ENCODE data around the gene CPT1A.

CPT1A gene

DNA sequence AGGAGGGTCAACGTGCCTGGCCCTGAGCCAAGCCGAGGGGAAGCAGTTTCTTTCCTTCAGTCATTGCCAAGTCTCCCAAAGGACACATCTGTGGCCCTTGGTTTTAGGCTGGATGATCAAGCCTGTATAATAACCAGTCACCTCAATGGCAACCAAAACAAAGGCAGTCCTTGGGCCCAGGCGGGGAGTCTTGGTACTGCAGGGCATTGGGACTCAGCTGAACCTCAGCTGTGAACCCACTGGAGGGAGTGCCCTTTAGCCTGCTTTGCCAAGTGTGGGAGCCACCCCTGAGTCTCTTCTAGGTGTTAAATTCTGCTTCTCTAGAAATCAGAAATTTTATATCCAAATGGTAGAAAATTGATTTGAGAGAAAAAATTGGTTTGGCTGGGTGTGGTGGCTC lies 36.9 kb downstream of the CPT1A start:
- no peak overlapping the region for H3K27ac ChIP-seq
- no peaks in the 10 kb centered on the region for H3K4me1 ChIP-seq (ENCODE audit: control insufficient read depth in 1 of 2, insufficient read depth in 1 of 2, low read depth in 1 of 2, low read length in 1 of 2)
- TF ChIP-seq CTCF (IDR thresholded peaks at IDR 0.05) = no peak
- H3K27me3 ChIP-seq = no peaks in the 10 kb centered on the region
- peaks cover 70% of the 10 kb centered on the region for H3K36me3 ChIP-seq
- H3K4me3 ChIP-seq (ENCODE audit: low read depth in 1 of 2, low read length in 1 of 2) = no peak overlapping the region
- no peaks in the 10 kb centered on the region for H3K9me3 ChIP-seq

- Histone ChIP-seq H3K9me3 (no peaks in the 10 kb centered on the region), H3K4me1 (ENCODE audit: control insufficient read depth in 1 of 2, insufficient read depth in 1 of 2, low read depth in 1 of 2, low read length in 1 of 2) (no peaks in the 10 kb centered on the region), H3K27ac (no peak overlapping the region), H3K4me3 (ENCODE audit: low read depth in 1 of 2, low read length in 1 of 2) (no peak overlapping the region), H3K36me3 (peaks cover 72% of the 10 kb centered on the region), H3K27me3 (no peaks in the 10 kb centered on the region)
- TF ChIP-seq CTCF (IDR thresholded peaks at IDR 0.05) = no peak
Measured at GRCh38 chr11:68803766-68804165, 38.0 kb downstream of the CPT1A start.

GRCh38 chr11:68798221-68798813 lies 43.4 kb downstream of the CPT1A start:
- no peaks in the 10 kb centered on the region for H3K4me1 ChIP-seq (ENCODE audit: control insufficient read depth in 1 of 2, insufficient read depth in 1 of 2, low read depth in 1 of 2, low read length in 1 of 2)
- H3K36me3 ChIP-seq = peaks cover 62% of the 10 kb centered on the region
- H3K4me3 ChIP-seq (ENCODE audit: low read depth in 1 of 2, low read length in 1 of 2) = no peak overlapping the region
- H3K9me3 ChIP-seq = no peaks in the 10 kb centered on the region
- TF ChIP-seq CTCF (IDR thresholded peaks at IDR 0.05) = peak; percentile 62
- H3K27ac ChIP-seq = no peak overlapping the region
- H3K27me3 ChIP-seq = no peaks in the 10 kb centered on the region

DNA sequence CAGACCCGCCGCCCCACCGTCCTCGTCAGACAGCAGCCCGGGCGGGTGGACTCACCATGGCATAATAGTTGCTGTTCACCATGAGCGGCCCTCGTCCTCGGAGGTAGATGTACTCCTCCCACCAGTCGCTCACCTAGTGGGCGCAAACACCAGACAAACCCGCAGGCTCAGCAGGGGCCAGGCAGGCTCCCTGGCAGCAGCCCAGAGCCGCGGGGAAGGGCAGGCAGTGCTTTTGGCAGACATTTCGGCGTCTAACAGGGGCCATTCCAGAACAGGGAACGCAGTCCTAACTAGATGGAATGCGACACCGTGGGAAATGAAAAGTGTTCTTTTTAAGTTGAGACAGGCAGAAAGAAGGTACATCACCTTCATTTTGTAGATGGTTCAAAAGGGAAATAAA lies 44.9 kb downstream of the CPT1A start:
- Histone ChIP-seq H3K27ac (no peak overlapping the region), H3K4me3 (ENCODE audit: low read depth in 1 of 2, low read length in 1 of 2) (no peak overlapping the region), H3K4me1 (ENCODE audit: control insufficient read depth in 1 of 2, insufficient read depth in 1 of 2, low read depth in 1 of 2, low read length in 1 of 2) (no peaks in the 10 kb centered on the region), H3K36me3 (peaks cover 65% of the 10 kb centered on the region), H3K9me3 (no peaks in the 10 kb centered on the region), H3K27me3 (no peaks in the 10 kb centered on the region)
- TF ChIP-seq CTCF (IDR thresholded peaks at IDR 0.05) = no peak

GRCh38 chr11:68792400-68792966 lies 49.2 kb downstream of the CPT1A start:
- Histone ChIP-seq H3K9me3 (no peaks in the 10 kb centered on the region), H3K4me1 (ENCODE audit: control insufficient read depth in 1 of 2, insufficient read depth in 1 of 2, low read depth in 1 of 2, low read length in 1 of 2) (no peaks in the 10 kb centered on the region), H3K36me3 (peaks cover 57% of the 10 kb centered on the region), H3K27ac (no peak overlapping the region), H3K4me3 (ENCODE audit: low read depth in 1 of 2, low read length in 1 of 2) (no peak overlapping the region), H3K27me3 (no peaks in the 10 kb centered on the region)
- TF ChIP-seq CTCF (IDR thresholded peaks at IDR 0.05) = no peak

Data from neutrophil (primary cell).